Peyer's patch (tissue), 4 donors: Measurements from ENCODE around the gene MTA3.

ENCODE experiments used
- CTCF ChIP-seq, 6 experiments: fragments of 450-650 bp in 4 of 6; fragments of 200-600 bp in 2 of 6; sonication (generic) in 1 of 6; IDR thresholded peaks; one replicate each; pipeline ENCODE4 v1.5.1; 2017 to 2019; ENCODE audit warnings: antibody characterized with exemption in 6 of 6, mild to moderate bottlenecking in 3 of 6, moderate library complexity in 1 of 6
- POLR2A ChIP-seq, 2 donors: fragments of 450-650 bp; IDR thresholded peaks; one replicate each; pipeline ENCODE4 v1.5.1; 2017; ENCODE audit warnings: antibody characterized with exemption in 2 of 2, mild to moderate bottlenecking in 2 of 2, moderate library complexity in 2 of 2

DNA sequence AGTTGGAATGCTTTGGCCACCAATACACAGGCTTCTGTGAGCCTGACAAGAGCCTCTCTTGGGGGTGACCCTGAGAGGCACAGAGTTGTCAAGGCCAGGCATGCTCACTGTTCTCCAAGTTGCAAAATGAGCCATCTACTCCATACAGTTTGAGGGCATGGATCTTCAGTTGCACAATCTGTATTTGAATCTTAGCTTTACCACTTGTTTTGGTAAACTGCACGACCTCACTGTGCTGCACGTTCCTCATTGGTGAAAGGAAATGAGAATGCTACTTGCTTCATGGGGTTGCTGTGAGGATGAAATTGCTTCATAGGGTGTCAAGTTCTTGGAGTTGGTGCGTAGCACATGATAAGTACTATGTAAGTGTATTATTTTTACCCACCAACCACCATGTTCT lies 235.9 kb downstream of the MTA3 start:
- no peak for TF ChIP-seq CTCF (IDR thresholded peaks at IDR 0.05)
- TF ChIP-seq POLR2A (IDR thresholded peaks at IDR 0.05): no peak
